Activated naive CD8-positive, alpha-beta T cell treated with anti-CD3 and anti-CD28 coated beads, Interleukin-2, amount 50 U/mL, for 16 hours (primary cell): ENCODE results near the gene KLHL41.
"Not testable (repeated sequence)": the region's sequence is repeated elsewhere in the genome, so short reads cannot be mapped to it uniquely, and the experiment has no call there.

Experiments
- DNase-seq: peaks from one replicate; pipeline ENCODE4 v3.0.0-alpha.2; 2020; ENCODE audit warnings: low read depth, low spot score

Gene KLHL41

GRCh38 chr2:169509955-169510354 lies 453 bp downstream of the KLHL41 start:
- no peak for DNase-seq

GRCh38 chr2:169510496-169510895 lies 994 bp downstream of the KLHL41 start:
- no peak for DNase-seq

GRCh38 chr2:169511818-169512217 lies 2.3 kb downstream of the KLHL41 start:
- DNase-seq, result no peak

- DNase-seq, result no peak
Observed at GRCh38 chr2:169512525-169512924, 3.0 kb downstream of the KLHL41 start.

DNA sequence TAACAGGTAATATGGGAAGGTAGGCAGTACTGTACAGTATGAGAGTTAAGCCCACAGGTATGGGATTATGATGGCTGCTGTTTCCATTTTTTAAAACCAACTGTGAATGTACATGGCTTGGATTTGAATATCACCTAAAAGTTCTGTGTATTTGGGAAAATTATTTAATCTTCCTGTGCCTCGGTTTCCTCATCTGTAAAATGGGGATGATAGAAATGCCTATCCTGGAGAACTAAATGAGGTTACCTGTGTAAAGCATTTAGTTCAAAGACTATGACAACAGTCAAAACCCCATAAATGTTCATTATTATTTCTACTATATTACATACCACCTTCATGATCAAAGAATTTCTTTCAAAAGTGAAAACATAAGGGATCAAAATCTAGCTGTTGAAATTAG lies 3.6 kb downstream of the KLHL41 start:
- DNase-seq, result no peak

GRCh38 chr2:169513926-169514325 lies 4.4 kb downstream of the KLHL41 start:
- DNase-seq, result no peak

DNA sequence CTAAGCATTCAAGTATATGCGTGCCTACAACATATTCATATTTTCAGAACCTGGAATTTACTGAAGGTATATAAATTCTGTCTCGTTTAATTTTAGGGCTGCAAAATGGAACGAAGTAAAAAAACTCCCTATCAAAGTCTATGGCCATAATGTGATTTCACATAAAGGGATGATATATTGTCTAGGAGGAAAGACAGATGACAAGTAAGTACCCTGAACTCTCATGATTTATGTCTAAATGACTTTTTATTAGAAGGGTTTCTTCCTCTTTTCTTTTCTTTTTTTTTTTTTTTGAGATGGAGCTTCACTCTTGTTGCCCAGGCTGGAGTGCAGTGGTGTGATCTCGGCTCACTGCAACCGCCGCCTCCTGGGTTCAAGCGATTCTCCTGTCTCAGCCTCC lies 5.3 kb downstream of the KLHL41 start:
- DNase-seq, result not testable (repeated sequence)

- DNase-seq, result not testable (repeated sequence)
Observed at GRCh38 chr2:169516488-169516995, 7.0 kb downstream of the KLHL41 start.

- no peak for DNase-seq
Observed at GRCh38 chr2:169520896-169521295, 11.4 kb downstream of the KLHL41 start.

GRCh38 chr2:169523681-169524080 lies 14.2 kb downstream of the KLHL41 start:
- DNase-seq, result no peak

DNA sequence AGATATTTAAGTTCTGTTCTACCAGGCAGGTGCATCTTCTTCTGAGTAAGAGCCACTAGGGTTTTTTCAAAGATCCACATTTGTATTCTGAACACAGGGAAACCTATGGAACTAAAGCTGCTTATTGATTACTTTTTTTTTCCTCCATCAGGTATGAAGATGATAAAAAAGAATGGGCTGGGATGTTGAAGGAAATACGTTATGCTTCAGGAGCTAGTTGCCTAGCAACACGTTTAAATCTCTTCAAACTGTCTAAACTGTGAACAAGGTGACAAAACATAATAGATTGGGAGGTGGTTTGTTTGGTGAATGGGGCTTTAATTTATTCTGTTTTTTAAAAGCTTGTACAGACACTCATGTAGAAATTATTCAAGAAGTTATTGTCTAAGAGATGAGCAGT lies 15.9 kb downstream of the KLHL41 start:
- no peak for DNase-seq

GRCh38 chr2:169526451-169526850 lies 16.9 kb downstream of the KLHL41 start:
- DNase-seq, result no peak

GRCh38 chr2:169528271-169528701 lies 18.8 kb downstream of the KLHL41 start:
- peak; percentile 49 for DNase-seq

- DNase-seq, result not testable (repeated sequence)
Observed at GRCh38 chr2:169539460-169539859, 30.0 kb downstream of the KLHL41 start.

DNA sequence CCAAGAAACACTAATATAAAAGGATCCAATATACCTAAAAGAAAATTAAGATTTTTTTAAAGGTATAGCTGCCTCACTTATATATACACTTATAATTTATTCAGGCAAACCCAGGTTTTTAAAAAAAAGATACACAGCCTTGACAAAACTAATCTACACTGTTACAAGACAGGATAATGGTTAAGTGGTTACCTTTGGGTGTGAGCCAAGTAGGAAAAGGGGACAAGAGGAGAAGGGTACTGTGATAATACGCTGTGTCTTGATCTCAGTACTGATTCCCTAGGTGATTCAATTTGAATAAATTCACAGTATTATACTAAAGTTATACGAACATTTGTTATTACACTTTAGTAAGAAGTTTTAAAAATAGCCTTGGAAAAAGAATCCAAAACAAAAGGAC lies 30.6 kb downstream of the KLHL41 start:
- DNase-seq, result no peak

DNA sequence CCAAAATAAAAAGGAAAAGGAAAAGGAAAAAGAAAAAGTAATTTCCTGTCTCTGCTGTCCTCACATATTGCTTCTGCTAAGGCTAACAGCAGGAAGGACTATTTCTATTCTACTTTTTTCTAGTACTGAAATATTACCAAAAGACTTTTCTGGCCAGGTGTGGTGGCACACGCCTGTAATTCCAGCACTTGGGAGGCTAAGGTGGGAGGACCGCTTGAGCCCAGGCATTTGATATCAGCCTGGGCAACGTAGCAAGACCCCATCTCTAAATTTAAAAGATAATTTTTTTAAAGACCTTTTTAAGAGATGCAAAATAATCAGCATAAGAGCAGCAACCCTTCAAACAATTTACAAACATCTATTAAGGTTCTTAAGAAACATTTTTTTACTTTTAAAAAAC lies 32.9 kb downstream of the KLHL41 start:
- DNase-seq, result no peak

DNA sequence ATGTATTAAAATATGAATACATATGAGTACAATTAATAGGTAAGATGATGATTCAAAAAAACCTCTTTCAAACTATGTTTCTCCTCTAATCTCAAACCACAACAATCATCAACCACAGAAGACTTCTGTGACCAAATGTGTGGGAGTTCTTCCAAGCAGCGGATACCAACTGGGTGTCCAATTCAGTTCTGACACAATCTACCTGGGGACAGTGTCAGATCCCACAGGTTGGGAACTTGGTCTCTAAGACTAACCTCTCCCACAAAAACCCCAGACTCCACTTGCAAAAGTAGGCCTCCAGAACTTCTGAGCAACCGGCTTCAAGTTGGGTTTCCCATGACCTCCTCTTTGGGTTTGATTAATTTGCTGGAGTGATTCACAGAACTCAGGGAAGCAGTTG lies 37.3 kb downstream of the KLHL41 start:
- no peak for DNase-seq

DNA sequence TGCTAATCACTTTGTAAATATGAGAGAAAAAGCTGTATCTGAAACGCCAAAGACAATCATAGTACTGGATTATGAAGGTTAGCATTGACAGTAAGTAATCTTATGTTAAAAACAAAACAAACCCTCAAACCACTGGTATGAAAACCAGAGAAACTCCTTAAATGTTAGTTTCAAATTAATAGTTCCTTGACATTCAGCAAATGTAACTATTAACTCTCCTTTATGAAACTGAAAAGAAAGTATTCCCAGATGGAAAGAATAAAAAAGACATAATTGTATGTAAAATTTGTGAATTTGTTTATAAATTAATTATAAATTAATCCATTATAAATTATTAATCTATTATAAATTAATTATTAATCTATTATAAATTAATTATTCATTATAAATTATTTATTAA lies 51.9 kb downstream of the KLHL41 start:
- no peak for DNase-seq

DNA sequence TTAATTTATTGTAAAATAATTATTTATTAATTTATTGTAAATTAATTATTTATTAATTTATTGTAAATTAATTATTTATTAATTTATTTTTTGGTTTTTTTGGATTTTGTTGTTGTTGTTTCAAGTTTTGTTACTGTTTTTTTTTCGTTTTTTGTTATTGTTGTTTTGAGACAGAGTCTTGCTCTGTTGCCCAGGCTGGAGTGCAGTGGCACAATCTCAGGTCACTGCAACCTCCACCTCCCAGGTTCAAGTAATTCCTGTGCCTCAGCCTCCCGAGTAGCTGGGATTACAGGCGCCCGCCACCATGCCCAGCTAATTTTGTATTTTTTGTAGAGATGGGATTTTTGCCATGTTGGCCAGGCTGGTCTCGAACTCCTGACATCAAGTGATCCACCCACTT lies 52.6 kb downstream of the KLHL41 start:
- not testable (repeated sequence) for DNase-seq

- DNase-seq, result no peak
Observed at GRCh38 chr2:169562519-169562918, 53.0 kb downstream of the KLHL41 start.

GRCh38 chr2:169565686-169566085 lies 56.2 kb downstream of the KLHL41 start:
- DNase-seq, result no peak

- no peak for DNase-seq
Observed at GRCh38 chr2:169569948-169570347, 60.4 kb downstream of the KLHL41 start.

- not testable (repeated sequence) for DNase-seq
Observed at GRCh38 chr2:169570752-169571151, 61.2 kb downstream of the KLHL41 start.

- no peak for DNase-seq
Observed at GRCh38 chr2:169571571-169571970, 62.1 kb downstream of the KLHL41 start.
